NCI-H2081 treated with DMSO at 0.1 percent for 48 hours (cell line): ENCODE results near the gene PSMD9.
"Not testable (repeated sequence)": the region's sequence is repeated elsewhere in the genome, so short reads cannot be mapped to it uniquely, and the experiment has no call there.

ENCODE experiments used
- DNase-seq: peaks from one replicate; lab custom pipeline; 2025; lab: John Stamatoyannopoulos, UW

PSMD9 gene

DNA sequence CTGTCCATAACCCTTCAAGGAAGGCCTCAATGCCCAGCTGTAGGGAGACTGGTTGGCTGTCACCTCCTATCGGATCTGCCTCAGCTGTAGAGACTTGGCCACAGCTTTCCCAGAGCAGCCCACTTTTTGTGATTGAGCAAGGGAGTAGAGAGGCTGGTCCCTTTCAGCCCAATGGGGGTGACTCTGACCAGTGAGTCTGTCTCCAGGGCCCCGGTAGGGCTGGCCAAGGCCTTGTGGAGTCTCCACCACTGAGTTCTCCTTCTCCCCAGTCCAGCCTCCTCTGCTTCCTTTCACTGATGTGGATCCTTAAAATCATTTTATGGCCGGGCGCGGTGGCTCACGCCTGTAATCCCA, 15.4 kb upstream of the PSMD9 start:
- DNase-seq: no peak

DNA sequence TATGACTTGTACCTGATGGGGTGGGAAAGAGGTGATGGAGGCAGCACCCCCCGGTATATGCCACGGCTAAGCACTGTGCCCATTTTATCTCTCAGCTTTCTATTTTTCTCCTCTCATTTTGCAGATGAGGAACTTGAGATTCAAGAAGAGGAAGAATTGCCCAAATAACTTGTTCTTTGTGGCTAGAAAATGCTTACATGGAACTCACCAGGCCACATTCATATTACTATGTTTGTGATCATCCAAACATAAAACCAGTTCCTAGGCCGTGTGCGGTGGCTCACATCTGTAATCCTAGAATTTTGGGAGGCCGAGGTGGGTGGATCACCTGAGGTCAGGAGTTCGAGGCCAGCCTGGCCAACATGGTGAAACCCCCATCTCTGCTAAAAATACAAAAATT, 14.5 kb upstream of the PSMD9 start:
- no peak for DNase-seq

DNA sequence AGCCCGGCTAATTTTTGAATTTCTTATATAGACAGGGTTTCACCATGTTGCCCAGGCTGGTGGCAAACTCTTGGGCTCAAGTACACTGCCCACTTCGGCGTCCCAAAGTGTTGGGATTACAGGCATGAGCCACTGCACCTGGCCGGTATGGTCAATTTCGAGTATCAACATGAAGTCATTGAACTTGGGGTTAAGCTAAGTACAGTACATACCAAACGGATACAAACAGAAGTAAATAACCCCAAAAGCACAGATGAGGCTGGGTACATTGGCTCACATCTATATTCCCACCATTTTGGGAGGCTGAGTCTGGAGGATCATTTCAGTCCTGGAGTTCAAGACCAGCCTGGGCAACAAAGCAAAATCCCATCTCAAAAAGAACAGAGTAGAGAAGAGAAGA, 13.0 kb upstream of the PSMD9 start:
- DNase-seq: no peak

DNA sequence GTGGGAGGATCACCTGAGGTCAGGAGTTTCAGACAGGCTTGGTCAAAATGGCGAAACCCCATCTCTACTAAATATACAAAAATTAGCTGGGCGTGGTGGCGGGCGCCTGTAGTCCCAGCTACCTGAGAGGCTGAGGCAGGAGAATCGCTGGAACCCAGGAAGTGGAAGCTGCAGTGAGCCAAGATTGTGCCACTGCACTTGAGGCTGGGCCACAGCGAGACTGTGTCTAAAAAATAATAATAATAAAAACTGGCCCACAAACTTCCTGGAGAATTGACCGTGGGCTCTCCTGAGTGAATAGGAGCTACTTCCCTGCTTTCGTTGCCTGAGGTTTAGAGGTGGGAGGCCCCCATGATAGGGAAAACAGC, 12.5 kb upstream of the PSMD9 start:
- DNase-seq: not testable (repeated sequence)

DNA sequence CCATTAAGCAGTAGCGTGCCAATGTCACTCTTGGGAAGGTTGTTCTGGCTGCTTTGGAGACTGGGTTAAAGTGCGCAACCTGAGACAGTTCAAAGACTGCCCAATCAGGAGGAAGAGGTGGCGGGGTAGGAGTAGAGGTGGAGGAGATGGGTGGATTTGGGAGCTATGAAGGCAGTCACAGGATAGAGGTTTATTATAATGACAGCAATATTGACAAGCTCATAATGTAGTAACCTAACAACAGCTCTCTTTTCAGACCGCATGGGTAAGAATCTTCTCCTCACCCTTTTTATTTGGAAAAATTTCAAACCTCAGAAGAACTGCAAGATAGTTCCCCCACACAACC, 5.3 kb upstream of the PSMD9 start:
- no peak for DNase-seq

DNA sequence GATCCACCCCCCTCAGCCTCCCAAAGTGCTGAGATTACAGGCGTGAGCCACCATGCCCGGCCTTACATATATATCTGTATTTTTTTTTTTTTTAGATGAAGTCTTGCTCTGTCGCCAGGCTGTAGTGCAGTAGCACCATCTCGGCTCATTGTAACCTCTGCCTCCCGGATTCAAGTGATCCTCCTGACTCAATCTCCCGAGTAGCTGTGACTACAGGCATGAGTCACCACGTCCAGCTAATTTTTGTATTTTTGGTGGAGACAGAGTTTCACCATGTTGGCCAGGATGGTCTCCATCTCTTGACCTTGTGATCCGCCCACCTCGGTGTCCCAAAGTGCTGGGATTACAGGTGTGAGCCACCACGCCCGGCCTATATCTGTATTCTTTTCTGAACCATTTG, 3.5 kb upstream of the PSMD9 start:
- not testable (repeated sequence) for DNase-seq

DNA sequence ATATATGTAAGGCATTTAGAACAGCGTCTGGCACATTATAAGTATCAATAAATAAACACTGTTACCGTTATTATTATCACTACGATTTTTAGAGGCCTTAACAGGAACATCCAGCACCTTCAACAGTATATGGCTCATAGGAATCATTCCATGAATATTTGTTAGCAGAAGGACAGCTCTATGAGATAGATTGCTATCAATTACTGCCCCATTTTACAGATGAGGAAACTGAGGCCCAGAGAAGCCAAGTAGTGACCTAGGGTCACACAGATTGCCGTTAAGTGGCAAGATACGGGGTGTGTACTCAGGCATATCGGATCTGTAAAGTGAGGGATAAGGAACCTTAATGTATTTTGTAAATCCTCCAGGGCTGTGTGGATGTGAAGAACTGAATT, 510 bp upstream of the PSMD9 start:
- no peak for DNase-seq

DNA sequence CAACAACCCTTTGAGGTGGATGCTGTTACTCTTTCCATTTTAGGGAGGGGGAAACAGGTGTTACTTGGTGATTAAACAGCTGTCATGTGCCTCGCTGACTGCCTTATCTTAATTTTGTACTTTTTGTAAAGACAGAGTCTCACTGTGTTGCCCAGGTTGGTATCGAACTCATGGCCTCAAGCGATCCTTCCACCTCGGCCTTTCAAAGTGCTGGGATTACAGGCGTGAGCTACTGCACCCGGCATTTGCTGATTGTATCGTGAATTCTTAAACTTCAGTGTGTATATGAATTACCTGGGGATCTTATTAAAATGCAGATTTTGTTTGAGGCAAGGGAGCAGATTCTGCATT, 659 bp downstream of the PSMD9 start:
- no peak for DNase-seq

DNA sequence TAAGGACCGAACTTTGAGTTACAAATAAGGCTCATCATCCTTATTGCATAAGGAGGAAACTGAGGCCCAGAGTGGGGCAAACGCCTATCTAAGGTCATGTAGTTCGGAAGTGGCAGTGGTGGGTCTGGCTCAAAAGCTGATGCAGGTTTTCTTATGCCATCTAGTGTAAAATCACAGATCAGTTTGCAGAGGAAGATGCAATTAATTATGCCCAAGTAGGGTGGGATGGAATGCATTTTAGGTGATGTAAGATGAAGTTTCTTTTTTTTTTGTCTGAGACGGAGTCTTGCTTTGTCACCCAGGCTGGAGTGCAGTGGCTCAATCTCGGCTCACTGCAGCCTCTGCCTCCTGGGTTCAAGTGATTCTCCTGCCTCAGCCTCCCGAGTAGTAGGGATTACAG, 1.1 kb downstream of the PSMD9 start:
- not testable (repeated sequence) for DNase-seq

DNA sequence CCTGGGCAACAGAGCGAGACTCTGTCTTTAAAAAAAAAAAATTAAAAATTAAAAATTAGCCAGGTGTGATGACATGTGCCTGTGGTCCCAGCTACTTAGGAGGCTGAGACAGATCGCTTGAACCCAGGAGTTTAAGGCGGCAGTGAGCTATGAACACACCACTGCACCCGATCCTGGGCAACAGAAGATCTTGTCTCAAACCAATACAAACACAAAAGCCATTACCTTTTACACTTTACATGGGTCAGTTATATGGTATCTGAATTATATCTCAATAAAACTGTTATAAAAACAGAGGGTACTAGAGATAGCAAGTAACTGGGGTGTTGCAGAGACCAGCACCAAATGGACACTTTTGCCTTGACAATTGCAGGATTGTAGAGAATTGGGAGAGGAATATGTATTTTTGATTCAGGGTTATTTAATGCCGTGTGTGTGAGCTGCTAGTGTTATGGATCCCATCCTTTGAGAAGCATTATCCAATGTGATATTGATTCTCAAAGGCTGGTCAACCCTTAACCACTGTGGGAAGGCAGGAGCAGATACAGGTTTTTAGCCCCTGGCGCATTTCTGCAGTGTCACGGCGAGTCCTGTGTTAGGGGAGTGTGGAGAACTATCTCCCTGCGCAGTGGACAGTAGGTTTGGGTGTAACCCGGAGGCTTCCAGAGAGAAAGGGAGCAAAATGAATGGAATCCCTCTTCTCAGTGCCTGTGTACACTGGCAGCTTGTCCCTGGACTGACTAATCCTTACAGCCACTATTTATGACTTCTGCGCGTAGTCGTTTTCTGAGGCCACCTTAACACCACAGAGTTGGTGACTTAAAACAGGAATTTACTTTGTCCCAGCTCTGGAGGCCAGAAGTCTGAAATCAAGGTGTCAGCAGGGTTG, 4.3 kb downstream of the PSMD9 start:
- DNase-seq: no peak

DNA sequence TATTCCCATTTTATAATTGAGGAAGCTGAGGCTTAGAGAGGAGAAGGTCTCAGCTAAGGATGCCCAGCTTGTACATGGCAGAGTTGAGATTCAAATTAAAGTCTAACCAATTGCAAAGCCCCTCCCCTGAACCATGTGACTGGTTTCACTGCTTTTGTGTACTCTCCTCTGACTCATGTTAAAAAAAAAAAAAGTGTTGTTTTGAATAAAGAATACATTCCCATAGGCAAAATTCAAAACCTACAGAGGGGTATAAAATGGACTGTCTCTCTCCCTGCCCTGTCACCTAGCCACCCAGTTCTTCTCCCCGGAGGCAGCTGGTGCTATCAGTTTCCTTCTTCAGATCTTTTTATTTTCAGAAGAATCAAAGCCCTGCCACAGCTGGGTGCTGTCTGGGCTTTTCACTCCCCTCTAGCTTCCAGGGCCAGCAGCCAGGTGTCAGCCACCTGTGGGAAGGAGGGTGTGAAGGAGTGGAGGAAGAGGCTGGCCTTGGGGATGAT, 5.4 kb downstream of the PSMD9 start:
- DNase-seq: no peak

DNA sequence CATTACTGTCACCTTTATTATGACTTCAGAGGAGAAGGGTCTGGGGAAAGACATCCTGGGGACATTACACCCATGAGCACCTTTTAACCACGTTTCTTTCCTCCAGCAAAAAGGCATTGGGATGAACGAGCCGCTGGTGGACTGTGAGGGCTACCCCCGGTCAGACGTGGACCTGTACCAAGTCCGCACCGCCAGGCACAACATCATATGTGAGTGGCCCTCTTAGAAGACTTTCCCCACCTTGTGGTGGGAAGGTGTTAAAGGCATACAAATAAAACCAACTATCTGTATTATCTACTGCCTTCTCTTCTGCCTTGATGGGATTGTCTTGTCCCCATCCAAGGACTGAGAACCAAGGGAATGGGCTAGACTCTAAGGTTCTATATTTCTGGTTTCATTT, 6.0 kb downstream of the PSMD9 start:
- no peak for DNase-seq

DNA sequence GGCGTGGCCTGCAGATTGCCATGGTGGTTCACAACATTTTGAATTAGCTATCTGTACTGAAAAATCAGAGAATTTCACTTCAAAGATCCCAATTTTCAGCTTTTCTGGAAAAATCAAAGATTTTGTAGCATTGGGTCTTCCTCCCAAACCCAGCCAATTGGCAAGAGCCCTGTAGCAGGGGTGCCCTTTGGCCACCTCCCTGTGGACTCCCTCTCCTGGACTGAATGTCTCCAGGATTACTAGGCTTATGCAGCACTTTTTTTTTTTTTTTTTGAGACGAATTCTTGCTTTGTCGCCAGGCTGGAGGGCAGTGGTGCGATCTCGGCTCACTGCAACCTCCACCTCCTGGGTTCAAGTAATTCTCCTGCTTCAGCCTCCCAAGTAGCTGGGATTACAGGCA, 9.7 kb downstream of the PSMD9 start:
- DNase-seq: no peak

DNA sequence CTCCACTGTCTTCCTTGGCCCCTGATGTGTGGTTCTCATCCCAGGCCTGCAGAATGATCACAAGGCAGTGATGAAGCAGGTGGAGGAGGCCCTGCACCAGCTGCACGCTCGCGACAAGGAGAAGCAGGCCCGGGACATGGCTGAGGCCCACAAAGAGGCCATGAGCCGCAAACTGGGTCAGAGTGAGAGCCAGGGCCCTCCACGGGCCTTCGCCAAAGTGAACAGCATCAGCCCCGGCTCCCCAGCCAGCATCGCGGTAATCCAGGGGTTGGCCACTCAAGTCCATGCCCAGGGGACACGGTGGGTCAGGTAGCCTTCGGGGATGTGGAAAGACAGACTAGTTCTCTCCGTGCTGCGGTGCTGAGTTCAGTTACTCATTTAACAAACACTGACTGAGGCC, 11.0 kb downstream of the PSMD9 start:
- no peak for DNase-seq

DNA sequence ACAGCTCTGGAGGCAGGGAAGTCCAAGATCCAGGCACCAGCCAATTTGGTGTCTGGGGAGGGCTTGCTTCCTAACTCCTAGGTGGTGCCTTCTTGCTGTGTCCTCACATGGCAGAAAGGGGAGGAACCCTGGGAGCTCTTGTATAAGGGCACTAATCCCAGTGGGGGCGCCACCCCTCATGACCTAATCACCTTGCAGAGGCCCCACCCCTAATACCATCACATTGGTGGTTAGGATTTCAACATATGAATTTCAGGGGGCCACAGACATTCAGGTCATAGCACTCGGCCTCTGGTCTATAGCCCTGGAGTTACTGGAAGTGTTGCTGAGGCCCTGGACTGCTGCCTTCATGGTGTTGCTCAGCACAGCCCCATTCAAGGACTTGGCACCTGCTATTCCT, 14.6 kb downstream of the PSMD9 start:
- DNase-seq: no peak

DNA sequence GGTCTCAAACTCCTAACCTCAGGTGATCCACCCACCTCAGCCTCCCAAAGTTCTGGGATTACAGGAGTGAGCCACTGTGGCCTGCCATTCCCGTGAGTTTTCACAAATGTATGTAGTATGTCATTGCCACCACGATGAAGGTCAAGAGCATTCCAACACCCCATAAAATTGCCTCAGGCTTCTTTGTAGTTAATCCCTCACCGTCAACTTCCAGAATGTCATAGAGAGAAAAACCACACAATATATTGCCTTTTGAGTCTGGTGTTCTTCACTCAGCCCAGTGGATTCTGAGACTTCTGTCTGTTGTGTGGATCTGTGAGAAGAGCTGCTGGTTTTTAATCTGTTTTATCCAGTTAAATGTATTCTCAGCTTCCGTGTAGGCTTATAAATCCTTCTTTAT, 17.2 kb downstream of the PSMD9 start:
- DNase-seq: no peak

DNA sequence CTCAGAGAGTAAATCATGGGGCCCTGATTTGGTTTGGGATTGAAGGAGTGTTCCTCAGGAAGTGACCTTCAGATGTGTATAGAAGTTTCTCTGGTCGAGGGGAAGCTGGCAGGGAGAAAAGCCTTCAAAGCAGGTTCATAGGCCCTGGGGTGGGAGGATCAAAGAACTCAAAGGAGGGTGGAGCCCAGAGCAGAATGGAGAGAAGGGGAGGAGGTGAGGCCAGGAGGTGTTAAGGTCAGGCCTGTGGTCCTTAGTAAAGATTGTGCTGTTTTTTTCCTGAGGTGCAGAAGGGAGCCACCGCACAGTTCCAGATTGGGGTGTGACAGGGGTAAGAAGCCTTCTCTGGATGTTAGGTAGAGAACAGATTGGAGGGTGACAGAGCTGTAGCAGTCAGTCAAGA, 20.1 kb downstream of the PSMD9 start:
- DNase-seq: no peak

DNA sequence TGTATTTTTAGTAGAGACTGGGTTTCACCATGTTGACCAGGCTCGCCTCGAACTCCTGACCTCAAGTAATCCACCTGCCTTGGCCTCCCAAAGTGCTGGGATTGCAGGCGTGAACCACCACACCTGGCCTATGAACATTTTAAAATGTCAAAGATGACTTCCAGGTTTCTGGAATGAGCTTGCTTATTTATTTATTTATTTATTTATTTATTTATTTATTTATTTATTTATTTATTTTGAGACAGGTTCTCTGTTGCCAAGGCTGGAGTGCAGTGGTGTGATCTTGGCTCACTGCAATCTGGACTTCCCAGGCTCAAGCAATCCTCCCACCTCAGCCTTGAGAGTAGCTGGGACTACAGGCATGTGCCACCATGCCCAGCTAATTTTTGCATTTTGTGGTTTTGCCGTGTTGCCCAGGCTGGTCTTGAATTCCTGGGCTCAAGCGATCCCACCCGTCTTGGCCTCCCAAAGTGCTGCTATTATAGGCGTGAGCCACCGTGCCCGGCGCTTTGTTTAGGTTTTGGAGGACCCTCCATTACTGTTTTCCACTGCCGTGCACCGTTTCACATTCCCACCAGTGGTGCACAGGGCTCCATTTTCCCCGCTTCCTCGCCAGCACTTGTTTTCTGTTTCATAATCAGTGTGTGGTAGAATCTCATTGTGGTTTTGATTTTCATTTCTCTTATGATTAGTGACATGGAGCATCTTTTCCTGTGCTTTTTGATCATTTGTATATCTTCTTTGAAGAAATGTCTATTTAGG, 23.4 kb downstream of the PSMD9 start:
- DNase-seq: no peak

DNA sequence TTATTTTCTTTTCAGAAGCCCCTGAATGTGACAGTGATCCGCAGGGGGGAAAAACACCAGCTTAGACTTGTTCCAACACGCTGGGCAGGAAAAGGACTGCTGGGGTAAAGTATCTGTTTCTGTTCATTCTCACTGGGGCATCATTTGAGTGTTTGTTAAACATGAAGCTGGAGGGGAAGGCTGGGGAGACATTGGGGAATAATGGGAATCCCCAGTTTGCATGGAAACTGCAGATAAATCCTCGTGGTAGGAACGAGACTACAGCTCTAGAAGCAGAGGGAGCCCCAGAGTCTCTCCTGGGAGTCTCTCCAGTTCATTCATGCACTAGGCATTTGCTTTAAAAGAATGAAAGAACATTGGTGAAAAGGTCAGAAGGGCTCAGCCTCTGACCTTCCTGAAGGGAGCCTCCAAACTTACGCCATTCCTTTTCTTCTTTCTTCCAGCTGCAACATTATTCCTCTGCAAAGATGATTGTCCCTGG, 27.3 kb downstream of the PSMD9 start:
- no peak for DNase-seq

DNA sequence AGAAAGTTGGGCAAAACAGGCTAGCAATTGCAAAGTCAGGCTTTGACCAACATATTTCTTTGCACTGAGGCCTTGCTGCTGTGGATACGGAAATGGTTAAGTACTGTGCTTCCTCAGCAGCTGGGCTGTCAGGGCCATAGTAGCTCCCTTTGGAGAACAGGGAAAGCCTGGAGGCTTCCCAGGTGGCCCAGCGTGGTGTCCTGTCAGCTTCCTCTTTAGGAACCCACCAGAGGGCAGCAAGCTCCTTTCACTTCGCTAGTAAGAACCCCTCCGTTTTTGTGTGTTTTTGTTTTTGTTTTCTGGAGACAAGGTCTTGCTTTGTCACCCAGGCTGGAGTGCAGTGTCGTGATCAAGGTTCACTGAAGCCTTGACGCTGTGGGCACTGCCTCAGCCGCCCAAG, 28.1 kb downstream of the PSMD9 start:
- DNase-seq: peak; percentile 12

DNA sequence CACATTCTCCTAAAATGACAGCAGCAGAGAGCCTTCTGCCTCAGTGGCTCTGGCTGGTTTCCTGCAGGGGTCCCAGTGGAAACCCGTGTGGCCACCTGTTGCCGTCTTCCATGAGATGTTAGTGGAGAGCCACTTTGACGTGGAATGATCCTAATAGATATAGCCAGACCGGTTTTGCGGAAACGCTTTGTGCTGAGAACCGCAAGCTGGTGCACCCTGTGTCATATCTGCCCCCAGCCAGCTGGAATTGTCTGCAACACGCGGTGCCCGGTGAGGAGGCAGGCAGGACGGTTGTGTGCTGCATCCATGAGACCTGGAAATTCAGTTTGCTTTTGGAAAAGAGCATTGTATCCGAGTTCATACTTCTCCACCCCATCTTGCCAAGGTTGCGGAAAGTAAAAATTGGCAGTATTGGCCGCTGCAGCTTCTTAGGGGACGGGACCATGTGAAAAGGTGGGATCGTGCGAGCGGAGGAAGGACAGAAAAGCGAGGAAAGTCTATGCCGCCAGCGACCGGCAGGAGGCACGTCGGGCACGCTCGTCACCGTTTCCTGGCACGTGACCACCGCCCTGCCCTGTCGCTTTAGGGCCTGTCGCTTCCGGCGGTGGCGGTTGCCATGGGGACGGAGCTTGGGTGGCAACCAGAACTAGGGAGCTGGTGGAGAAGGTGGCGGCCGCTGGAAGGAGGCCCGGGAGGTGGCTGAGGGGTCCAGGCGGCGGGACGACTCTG, 29.5 kb downstream of the PSMD9 start, which contains the start of gene CFAP251:
Gene CFAP251 (plus strand): TSS at position 643 of the 729 bp plus-strand sequence. CDS start 2,714 bp downstream, outside the sequence.
- peak; percentile 72 for DNase-seq

DNA sequence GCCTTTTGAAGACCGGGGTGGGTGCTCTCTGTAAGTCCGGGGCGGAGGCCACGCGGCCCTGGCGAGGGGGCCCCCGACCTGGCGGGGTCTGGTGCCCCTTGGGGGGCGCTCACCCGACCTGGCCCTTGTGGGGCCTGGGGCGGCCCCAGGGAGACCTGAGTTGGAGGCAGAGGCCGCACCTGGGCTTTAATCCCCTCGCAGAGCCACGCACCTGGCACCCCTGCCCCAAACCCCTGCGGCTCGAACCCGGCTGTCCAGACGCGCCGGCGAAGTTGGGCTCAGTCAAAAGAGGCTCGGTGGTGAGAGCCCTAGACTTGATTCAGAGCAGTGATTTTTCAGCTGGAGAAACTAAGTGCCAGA, 30.1 kb downstream of the PSMD9 start:
- DNase-seq: no peak

DNA sequence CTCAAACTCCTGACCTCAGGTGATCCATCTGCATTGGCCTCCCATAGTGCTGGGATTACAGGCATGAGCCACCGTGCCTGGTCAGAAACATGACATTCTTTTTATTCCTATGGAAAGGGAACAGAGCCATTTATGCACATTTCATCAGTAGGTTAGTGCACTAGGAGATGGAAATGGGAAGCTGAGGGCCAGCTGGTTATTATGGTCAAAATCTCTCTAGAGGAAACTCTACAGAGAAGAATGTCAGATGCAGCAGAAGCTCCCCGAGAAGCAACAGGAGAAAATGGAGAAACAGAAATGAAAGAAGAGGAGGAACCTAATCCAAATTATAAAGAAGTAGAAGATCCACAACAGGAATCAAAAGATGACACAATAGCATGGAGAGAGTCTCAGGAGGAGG, 32.5 kb downstream of the PSMD9 start:
- no peak for DNase-seq
